ENCODE measurements around the gene ASTN2. TPM values are rescaled to one million over a fixed set of nuclear protein-coding genes. Genes with fewer than 3 reads are reported as not detected.
A peak's percentile ranks its signal among the peaks of the same experiment; 100 is the strongest.

Gene ASTN2
- total and polyA plus RNA-seq, 9 of the 15 experiments (the other 6 are each of a cell fraction or from before 2014, with no cell fraction given): 0.56 to 3.5 (median 1.9) TPM

- Histone ChIP-seq H3K9me3 (replicated peaks; ENCODE audit: control insufficient read depth, insufficient read depth, low read depth, low read length) (no peaks in the 10 kb centered on the region), H3K27ac (ENCODE audit: extremely low read depth, low read depth, low read length) (no peak overlapping the region), H2AFZ (ENCODE audit: low read depth, low read length) (no peak overlapping the region), H3K4me3 (no peak overlapping the region), H3K9me1 (ENCODE audit: control insufficient read depth, insufficient read depth, low read length) (no peaks in the 10 kb centered on the region), H3K4me1 (replicated peaks in 1 of 2; ENCODE audit: control insufficient read depth in 2 of 2, insufficient read depth in 2 of 2, low read length in 2 of 2) (no peaks in the 10 kb centered on the region), H3K79me2 (ENCODE audit: control insufficient read depth, insufficient read depth, low read length) (no peaks in the 10 kb centered on the region), H3K4me2 (ENCODE audit: insufficient read depth, low read length) (no peak overlapping the region), H3K27me3 (ENCODE audit: control insufficient read depth in 2 of 2, insufficient read depth in 2 of 2, low read length in 2 of 2) (no peaks in the 10 kb centered on the region), H4K20me1 (replicated peaks; ENCODE audit: control insufficient read depth, insufficient read depth, low read length) (no peaks in the 10 kb centered on the region), H3K36me3 (ENCODE audit: control insufficient read depth, insufficient read depth, low read length) (no peaks in the 10 kb centered on the region), H3K9ac (ENCODE audit: insufficient read depth in 1 of 2, low read depth in 2 of 2, low read length in 2 of 2) (no peak overlapping the region)
- intact Hi-C loops (cut with micrococcal nuclease) (no loop called here), in situ Hi-C loops (cut with MboI) (no loop called here)
- ATAC-seq (no peak), FAIRE-seq (no peak), DNase-seq (ENCODE audit: extremely low read depth in 1 of 4, low spot score in 3 of 4) (no peak)
- 4% methylated on average over 2 of the region's 2 CpGs for WGBS (ENCODE audit: insufficient coverage, low coverage, missing lambda C conversion rate)
- CTCF ChIA-PET (ENCODE audit: low intra/inter-chr PET ratio): no interaction called here
- POLR2A ChIA-PET: interaction anchor here (1.6 kb wide), 1 partner anchor 11 kb away, joined by 3 read pairs; no protein-coding TSS in a partner anchor
- no TSS peak for BruUV-seq (replicated peaks)
- TF ChIP-seq RBM25 (IDR thresholded peaks at IDR 0.05; ENCODE audit: low read depth, low read length, severe bottlenecking) (peak; percentile 91), BCOR (IDR thresholded peaks at IDR 0.05) (0 out of 2 replicates have a peak, but pooled peaks have one; percentile 10), ADNP (tag; IDR thresholded peaks at IDR 0.05) (0 out of 2 replicates have a peak, but pooled peaks have one; percentile 19), ESRRA (IDR thresholded peaks at IDR 0.05; ENCODE audit: borderline replicate concordance, low read depth) (peak; percentile 90), BRD4 (IDR thresholded peaks at IDR 0.05) (no peak)
These were observed 787.4 kb downstream of the ASTN2 start for GRCh38 chr9:116627433-116627832.

- no TSS peak for BruUV-seq (replicated peaks)
- TF ChIP-seq ZNF79 (CRISPR knock-in tag; IDR thresholded peaks at IDR 0.05; ENCODE audit: low read depth) (no peak), SNRNP70 (optimal IDR thresholded peaks at IDR 0.05; ENCODE audit: low read depth, low read length) (no peak)
- Histone ChIP-seq H2AFZ (ENCODE audit: low read depth, low read length) (no peak overlapping the region), H3K9me3 (replicated peaks; ENCODE audit: control insufficient read depth, insufficient read depth, low read depth, low read length) (no peaks in the 10 kb centered on the region), H3K4me2 (ENCODE audit: insufficient read depth, low read length) (no peak overlapping the region), H3K9ac (ENCODE audit: insufficient read depth in 1 of 2, low read depth in 2 of 2, low read length in 2 of 2) (no peak overlapping the region), H3K9me1 (ENCODE audit: control insufficient read depth, insufficient read depth, low read length) (no peaks in the 10 kb centered on the region), H3K27ac (ENCODE audit: extremely low read depth, low read depth, low read length) (no peak overlapping the region), H3K27me3 (ENCODE audit: control insufficient read depth in 2 of 2, insufficient read depth in 2 of 2, low read length in 2 of 2) (no peaks in the 10 kb centered on the region), H3K4me3 (no peak overlapping the region), H4K20me1 (replicated peaks; ENCODE audit: control insufficient read depth, insufficient read depth, low read length) (no peaks in the 10 kb centered on the region), H3K36me3 (ENCODE audit: control insufficient read depth, insufficient read depth, low read length) (no peaks in the 10 kb centered on the region), H3K79me2 (ENCODE audit: control insufficient read depth, insufficient read depth, low read length) (no peaks in the 10 kb centered on the region), H3K4me1 (replicated peaks in 1 of 2; ENCODE audit: control insufficient read depth in 2 of 2, insufficient read depth in 2 of 2, low read length in 2 of 2) (no peaks in the 10 kb centered on the region)
- intact Hi-C loops (cut with micrococcal nuclease): no loop called here
- no peak for FAIRE-seq
- ChIA-PET CTCF (ENCODE audit: low intra/inter-chr PET ratio) (no interaction called here), POLR2A (no interaction called here)
- no peak for ATAC-seq
- in situ Hi-C loops (cut with MboI): no loop called here
- 4% methylated on average over 3 of the region's 3 CpGs for WGBS (ENCODE audit: insufficient coverage, low coverage, missing lambda C conversion rate)
- no peak for DNase-seq (ENCODE audit: extremely low read depth in 1 of 4, low spot score in 3 of 4)
These were observed 788.1 kb downstream of the ASTN2 start for GRCh38 chr9:116626762-116627161.

All from K562 (cell line).